NOMO-1 treated with dmso at 0.1 percent for 144 hours (cell line): ENCODE data around the gene USP17L22.
"Not testable (repeated sequence)": the region's sequence is repeated elsewhere in the genome, so short reads cannot be mapped to it uniquely, and the experiment has no call there.

ENCODE experiments used
- DNase-seq: peaks from one replicate; lab custom pipeline; 2025; ENCODE audit not compliant: unreplicated experiment; lab: John Stamatoyannopoulos, UW

Gene USP17L22, protein sequence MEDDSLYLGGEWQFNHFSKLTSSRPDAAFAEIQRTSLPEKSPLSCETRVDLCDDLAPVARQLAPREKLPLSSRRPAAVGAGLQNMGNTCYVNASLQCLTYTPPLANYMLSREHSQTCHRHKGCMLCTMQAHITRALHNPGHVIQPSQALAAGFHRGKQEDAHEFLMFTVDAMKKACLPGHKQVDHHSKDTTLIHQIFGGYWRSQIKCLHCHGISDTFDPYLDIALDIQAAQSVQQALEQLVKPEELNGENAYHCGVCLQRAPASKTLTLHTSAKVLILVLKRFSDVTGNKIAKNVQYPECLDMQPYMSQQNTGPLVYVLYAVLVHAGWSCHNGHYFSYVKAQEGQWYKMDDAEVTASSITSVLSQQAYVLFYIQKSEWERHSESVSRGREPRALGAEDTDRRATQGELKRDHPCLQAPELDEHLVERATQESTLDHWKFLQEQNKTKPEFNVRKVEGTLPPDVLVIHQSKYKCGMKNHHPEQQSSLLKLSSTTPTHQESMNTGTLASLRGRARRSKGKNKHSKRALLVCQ

DNA sequence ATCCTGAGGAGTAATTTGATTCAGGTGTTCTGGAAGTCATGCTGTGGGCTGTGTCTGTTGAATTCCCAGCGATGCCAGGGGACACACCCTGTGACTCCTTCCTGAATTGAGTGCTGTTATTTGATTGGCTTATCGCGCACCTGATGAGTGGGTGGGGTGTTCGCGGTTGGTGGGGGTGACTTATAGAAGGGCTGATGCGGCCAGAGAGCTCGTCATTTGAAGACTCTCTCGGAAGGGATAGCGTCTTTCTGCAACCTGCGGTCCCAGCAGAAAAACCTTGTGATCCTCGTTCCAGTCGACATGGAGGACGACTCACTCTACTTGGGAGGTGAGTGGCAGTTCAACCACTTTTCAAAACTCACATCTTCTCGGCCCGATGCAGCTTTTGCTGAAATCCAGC is at the start of gene USP17L22:
Gene USP17L22 (plus strand): TSS at position 301 of the 400 bp plus-strand sequence. CDS start 0 bp downstream, at position 301.
- not testable (repeated sequence) for DNase-seq

DNA sequence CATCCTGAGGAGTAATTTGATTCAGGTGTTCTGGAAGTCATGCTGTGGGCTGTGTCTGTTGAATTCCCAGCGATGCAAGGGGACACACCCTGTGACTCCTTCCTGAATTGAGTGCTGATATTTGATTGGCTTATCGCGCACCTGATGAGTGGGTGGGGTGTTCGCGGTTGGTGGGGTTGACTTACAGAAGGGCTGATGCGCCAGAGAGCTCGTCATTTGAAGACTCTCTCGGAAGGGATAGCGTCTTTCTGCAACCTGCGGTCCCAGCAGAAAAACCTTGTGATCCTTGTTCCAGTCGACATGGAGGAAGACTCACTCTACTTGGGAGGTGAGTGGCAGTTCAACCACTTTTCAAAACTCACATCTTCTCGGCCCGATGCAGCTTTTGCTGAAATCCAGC is 47.6 kb upstream of the USP17L22 start, which contains the start of gene USP17L12:
Gene USP17L12 (plus strand): TSS at position 301 of the 400 bp plus-strand sequence. CDS start 0 bp downstream, at position 301.
- DNase-seq = not testable (repeated sequence)

DNA sequence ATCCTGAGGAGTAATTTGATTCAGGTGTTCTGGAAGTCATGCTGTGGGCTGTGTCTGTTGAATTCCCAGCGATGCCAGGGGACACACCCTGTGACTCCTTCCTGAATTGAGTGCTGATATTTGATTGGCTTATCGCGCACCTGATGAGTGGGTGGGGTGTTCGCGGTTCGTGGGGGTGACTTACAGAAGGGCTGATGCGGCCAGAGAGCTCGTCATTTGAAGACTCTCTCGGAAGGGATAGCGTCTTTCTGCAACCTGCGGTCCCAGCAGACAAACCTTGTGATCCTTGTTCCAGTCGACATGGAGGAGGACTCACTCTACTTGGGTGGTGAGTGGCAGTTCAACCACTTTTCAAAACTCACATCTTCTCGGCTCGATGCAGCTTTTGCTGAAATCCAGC is 42.8 kb upstream of the USP17L22 start, which contains the start of gene USP17L13:
Gene USP17L13 (plus strand): TSS at position 301 of the 400 bp plus-strand sequence. CDS start 0 bp downstream, at position 301.
- not testable (repeated sequence) for DNase-seq

DNA sequence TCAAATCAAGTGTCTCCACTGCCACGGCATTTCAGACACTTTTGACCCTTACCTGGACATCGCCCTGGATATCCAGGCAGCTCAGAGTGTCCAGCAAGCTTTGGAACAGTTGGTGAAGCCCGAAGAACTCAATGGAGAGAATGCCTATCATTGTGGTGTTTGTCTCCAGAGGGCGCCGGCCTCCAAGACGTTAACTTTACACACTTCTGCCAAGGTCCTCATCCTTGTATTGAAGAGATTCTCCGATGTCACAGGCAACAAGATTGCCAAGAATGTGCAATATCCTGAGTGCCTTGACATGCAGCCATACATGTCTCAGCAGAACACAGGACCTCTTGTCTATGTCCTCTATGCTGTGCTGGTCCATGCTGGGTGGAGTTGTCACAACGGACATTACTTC is 37.2 kb upstream of the USP17L22 start:
- DNase-seq = not testable (repeated sequence)

DNA sequence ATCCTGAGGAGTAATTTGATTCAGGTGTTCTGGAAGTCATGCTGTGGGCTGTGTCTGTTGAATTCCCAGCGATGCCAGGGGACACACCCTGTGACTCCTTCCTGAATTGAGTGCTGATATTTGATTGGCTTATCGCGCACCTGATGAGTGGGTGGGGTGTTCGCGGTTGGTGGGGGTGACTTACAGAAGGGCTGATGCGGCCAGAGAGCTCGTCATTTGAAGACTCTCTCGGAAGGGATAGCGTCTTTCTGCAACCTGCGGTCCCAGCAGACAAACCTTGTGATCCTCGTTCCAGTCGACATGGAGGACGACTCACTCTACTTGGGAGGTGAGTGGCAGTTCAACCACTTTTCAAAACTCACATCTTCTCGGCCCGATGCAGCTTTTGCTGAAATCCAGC is 33.3 kb upstream of the USP17L22 start, which contains the start of gene USP17L15:
Gene USP17L15 (plus strand): TSS at position 301 of the 400 bp plus-strand sequence. CDS start 0 bp downstream, at position 301.
- not testable (repeated sequence) for DNase-seq

DNA sequence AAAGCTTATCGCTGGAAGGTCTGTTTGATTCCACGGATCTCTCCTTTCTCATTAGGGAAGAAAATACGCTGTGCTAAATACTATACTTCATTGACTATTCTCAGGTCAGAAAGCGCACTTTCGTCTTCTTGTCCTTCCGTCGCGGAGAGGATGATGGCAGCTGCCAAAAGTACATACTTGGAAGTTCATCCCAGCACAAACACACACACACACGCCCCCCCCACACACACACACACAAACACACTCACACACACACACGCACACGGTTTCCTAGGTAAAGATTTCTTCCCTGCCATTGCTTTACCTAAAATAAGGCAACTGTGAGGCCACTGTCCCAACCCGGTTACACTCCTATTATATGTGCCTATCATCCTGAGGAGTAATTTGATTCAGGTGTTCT is 29.0 kb upstream of the USP17L22 start:
- DNase-seq = not testable (repeated sequence)

DNA sequence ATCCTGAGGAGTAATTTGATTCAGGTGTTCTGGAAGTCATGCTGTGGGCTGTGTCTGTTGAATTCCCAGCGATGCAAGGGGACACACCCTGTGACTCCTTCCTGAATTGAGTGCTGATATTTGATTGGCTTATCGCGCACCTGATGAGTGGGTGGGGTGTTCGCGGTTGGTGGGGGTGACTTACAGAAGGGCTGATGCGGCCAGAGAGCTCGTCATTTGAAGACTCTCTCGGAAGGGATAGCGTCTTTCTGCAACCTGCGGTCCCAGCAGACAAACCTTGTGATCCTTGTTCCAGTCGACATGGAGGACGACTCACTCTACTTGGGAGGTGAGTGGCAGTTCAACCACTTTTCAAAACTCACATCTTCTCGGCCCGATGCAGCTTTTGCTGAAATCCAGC is 23.8 kb upstream of the USP17L22 start, which contains the start of gene USP17L17:
Gene USP17L17 (plus strand): TSS at position 301 of the 400 bp plus-strand sequence. CDS start 0 bp downstream, at position 301.
- not testable (repeated sequence) for DNase-seq

DNA sequence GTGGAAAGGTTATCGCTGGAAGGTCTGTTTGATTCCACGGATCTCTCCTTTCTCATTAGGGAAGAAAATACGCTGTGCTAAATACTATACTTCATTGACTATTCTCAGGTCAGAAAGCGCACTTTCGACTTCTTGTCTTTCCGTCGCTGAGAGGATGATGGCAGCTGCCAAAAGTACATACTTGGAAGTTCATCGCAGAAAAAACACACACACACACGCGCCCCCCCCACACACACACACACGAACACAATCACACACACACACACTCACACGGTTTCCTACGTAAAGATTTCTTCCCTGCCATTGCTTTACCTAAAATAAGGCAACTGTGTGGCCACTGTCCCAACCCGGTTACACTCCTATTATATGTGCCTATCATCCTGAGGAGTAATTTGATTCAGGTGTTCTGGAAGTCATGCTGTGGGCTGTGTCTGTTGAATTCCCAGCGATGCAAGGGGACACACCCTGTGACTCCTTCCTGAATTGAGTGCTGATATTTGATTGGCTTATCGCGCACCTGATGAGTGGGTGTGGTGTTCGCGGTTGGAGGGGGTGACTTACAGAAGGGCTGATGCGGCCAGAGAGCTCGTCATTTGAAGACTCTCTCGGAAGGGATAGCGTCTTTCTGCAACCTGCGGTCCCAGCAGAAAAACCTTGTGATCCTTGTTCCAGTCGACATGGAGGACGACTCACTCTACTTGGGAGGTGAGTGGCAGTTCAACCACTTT is 19.3 kb upstream of the USP17L22 start, which contains the start of gene USP17L18:
Gene USP17L18 (plus strand): TSS at position 678 of the 728 bp plus-strand sequence. CDS start 0 bp downstream, at position 678.
- not testable (repeated sequence) for DNase-seq

DNA sequence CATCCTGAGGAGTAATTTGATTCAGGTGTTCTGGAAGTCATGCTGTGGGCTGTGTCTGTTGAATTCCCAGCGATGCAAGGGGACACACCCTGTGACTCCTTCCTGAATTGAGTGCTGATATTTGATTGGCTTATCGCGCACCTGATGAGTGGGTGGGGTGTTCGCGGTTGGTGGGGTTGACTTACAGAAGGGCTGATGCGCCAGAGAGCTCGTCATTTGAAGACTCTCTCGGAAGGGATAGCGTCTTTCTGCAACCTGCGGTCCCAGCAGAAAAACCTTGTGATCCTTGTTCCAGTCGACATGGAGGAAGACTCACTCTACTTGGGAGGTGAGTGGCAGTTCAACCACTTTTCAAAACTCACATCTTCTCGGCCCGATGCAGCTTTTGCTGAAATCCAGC is 14.3 kb upstream of the USP17L22 start, which contains the start of gene USP17L19:
Gene USP17L19 (plus strand): TSS at position 301 of the 400 bp plus-strand sequence. CDS start 0 bp downstream, at position 301.
- not testable (repeated sequence) for DNase-seq

DNA sequence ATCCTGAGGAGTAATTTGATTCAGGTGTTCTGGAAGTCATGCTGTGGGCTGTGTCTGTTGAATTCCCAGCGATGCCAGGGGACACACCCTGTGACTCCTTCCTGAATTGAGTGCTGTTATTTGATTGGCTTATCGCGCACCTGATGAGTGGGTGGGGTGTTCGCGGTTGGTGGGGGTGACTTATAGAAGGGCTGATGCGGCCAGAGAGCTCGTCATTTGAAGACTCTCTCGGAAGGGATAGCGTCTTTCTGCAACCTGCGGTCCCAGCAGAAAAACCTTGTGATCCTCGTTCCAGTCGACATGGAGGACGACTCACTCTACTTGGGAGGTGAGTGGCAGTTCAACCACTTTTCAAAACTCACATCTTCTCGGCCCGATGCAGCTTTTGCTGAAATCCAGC is 9.6 kb upstream of the USP17L22 start, which contains the start of gene USP17L20:
Gene USP17L20 (plus strand): TSS at position 301 of the 400 bp plus-strand sequence. CDS start 0 bp downstream, at position 301.
- not testable (repeated sequence) for DNase-seq

DNA sequence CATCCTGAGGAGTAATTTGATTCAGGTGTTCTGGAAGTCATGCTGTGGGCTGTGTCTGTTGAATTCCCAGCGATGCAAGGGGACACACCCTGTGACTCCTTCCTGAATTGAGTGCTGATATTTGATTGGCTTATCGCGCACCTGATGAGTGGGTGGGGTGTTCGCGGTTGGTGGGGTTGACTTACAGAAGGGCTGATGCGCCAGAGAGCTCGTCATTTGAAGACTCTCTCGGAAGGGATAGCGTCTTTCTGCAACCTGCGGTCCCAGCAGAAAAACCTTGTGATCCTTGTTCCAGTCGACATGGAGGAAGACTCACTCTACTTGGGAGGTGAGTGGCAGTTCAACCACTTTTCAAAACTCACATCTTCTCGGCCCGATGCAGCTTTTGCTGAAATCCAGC is 4.8 kb upstream of the USP17L22 start, which contains the start of gene USP17L21:
Gene USP17L21 (plus strand): TSS at position 301 of the 400 bp plus-strand sequence. CDS start 0 bp downstream, at position 301.
- not testable (repeated sequence) for DNase-seq

DNA sequence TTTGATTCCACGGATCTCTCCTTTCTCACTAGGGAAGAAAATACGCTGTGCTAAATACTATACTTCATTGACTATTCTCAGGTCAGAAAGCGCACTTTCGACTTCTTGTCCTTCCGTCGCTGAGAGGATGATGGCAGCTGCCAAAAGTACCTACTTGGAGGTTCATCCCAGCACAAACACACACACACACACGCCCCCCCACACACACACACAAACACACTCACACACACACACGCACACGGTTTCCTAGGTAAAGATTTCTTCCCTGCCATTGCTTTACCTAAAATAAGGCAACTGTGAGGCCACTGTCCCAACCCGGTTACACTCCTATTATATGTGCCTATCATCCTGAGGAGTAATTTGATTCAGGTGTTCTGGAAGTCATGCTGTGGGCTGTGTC is 4.3 kb downstream of the USP17L22 start:
- not testable (repeated sequence) for DNase-seq
